PC-3 (cell line): Measurements from ENCODE around the gene FNDC7. TPM values are rescaled to one million over a fixed set of nuclear protein-coding genes. Genes with fewer than 3 reads are reported as not detected.
A peak's percentile ranks its signal among the peaks of the same experiment; 100 is the strongest.

Experiments used
- ATAC-seq: fragments of 200-7000 bp; cut with Tn5 transposase; 2 replicates; pipeline ENCODE4 v1.9.1; 2020; ENCODE audit warnings: mild to moderate bottlenecking, moderate library complexity
- Bru-seq: library from RNA; stranded (reverse); fragments of 400-500 nt; gene quantifications from one replicate; lab custom pipeline; 2021; lab: Mats Ljungman, UMichigan
- BruChase-seq, 2 experiments: library from RNA; stranded (reverse); fragments of 400-500 nt; gene quantifications; one replicate each; lab custom pipeline; 2021; lab: Mats Ljungman, UMichigan
- BruUV-seq: library from RNA; stranded (reverse); fragments of 400-500 nt; replicated peaks from 2 replicates; lab custom pipeline; 2021; lab: Mats Ljungman, UMichigan
- CTCF ChIA-PET: fragments of 300-600 bp; sonication (Branson Sonifier 250); formaldehyde crosslinking; loops from one replicate; lab custom pipeline; 2022; ENCODE audit warnings: antibody characterized with exemption; lab: Charles Lee
- POLR2A ChIA-PET: fragments of 300-600 bp; sonication (Branson Sonifier 250); formaldehyde crosslinking; loops from one replicate; lab custom pipeline; 2022; ENCODE audit warnings: antibody characterized with exemption; ENCODE audit not compliant: unreplicated experiment; lab: Charles Lee
- DNase-seq: peaks from one replicate; pipeline ENCODE4 v3.0.0-alpha.2; 2015
- H2AFZ ChIP-seq: fragments of 300-600 bp; sonication (generic); 2 replicates; pipeline ENCODE4 v1.6.0; 2016; ENCODE audit warnings: antibody characterized with exemption, low read length
- H3F3A ChIP-seq: fragments of 300-600 bp; sonication (generic); one replicate; pipeline ENCODE4 v1.6.0; 2017; ENCODE audit warnings: antibody characterized with exemption, low read length, control low read depth, mild to moderate bottlenecking; ENCODE audit not compliant: unreplicated experiment
- H3K27ac ChIP-seq: fragments of 300-600 bp; sonication (generic); 2 replicates; pipeline ENCODE4 v1.5.1; 2016; ENCODE audit warnings: mild to moderate bottlenecking, low read length
- H3K27me3 ChIP-seq: fragments of 300-600 bp; sonication (generic); 2 replicates; pipeline ENCODE4 v1.6.1; 2016; ENCODE audit warnings: low read length, mixed read lengths
- H3K36me3 ChIP-seq: fragments of 300-600 bp; sonication (generic); 2 replicates; pipeline ENCODE4 v1.6.1; 2016; ENCODE audit warnings: low read depth, mixed run types, low read length, mixed read lengths
- H3K4me1 ChIP-seq: fragments of 300-600 bp; sonication (generic); 2 replicates; pipeline ENCODE4 v1.5.1; 2016; ENCODE audit warnings: low read length; ENCODE audit not compliant: insufficient read depth
- H3K4me2 ChIP-seq: fragments of 300-600 bp; sonication (generic); 2 replicates; pipeline ENCODE4 v1.6.0; 2016; ENCODE audit warnings: low read length
- H3K4me3 ChIP-seq: fragments of 300-600 bp; sonication (generic); 2 replicates; pipeline ENCODE4 v1.5.1; 2016; ENCODE audit warnings: mild to moderate bottlenecking, low read length, mixed read lengths
- H3K79me2 ChIP-seq: fragments of 300-600 bp; sonication (generic); 2 replicates; pipeline ENCODE4 v1.6.1; 2017; ENCODE audit warnings: low read length, mixed read lengths
- H3K9ac ChIP-seq: fragments of 300-600 bp; sonication (generic); 2 replicates; pipeline ENCODE4 v1.6.0; 2016; ENCODE audit warnings: mild to moderate bottlenecking, low read length
- H3K9me2 ChIP-seq: fragments of 300-600 bp; sonication (generic); replicated peaks from 2 replicates; pipeline ENCODE4 v1.6.1; 2016; ENCODE audit warnings: mixed run types, low read length, mixed read lengths
- H3K9me3 ChIP-seq: fragments of 300-600 bp; sonication (generic); 2 replicates; pipeline ENCODE4 v1.6.1; 2016; ENCODE audit warnings: low read length, mixed read lengths
- H4K20me1 ChIP-seq: fragments of 300-600 bp; sonication (generic); 2 replicates; pipeline ENCODE4 v1.6.1; 2016; ENCODE audit warnings: low read length, mixed read lengths
- CTCF ChIP-seq: fragments of 300-600 bp; sonication (generic); conservative IDR thresholded peaks from 2 replicates; pipeline ENCODE4 v1.5.1; 2017; ENCODE audit warnings: antibody characterized with exemption, low read depth, mild to moderate bottlenecking, low read length
- EZH2 ChIP-seq: fragments of 300-600 bp; sonication (generic); IDR thresholded peaks from one replicate; pipeline ENCODE4 v1.6.1; 2017; ENCODE audit warnings: antibody characterized with exemption, mild to moderate bottlenecking, low read length; ENCODE audit not compliant: unreplicated experiment
- EZH2phosphoT487 ChIP-seq: fragments of 300-600 bp; sonication (generic); IDR thresholded peaks from 2 replicates; pipeline ENCODE4 v1.6.1; 2018; ENCODE audit warnings: mild to moderate bottlenecking, antibody characterized with exemption, low read length, borderline replicate concordance
- intact Hi-C: fragments of 100-400 bp; cut with micrococcal nuclease; formaldehyde crosslinking; loops from 2 replicates; pipeline ENCODE4 v1.9.0; 2023
- long read RNA-seq: library from polyadenylated mRNA; unstranded; transcript quantifications from one replicate; pipeline ENCODE4 v2.0.0, GENCODE V29; 2021; ENCODE audit not compliant: unreplicated experiment
- total RNA-seq: library from RNA; depleted of rRNA; stranded (reverse); fragments of >200 nt; gene quantifications from 2 replicates; pipeline ENCODE4 v1.2.3, GENCODE V29; 2014; rRNA removed

The FNDC7 gene, protein sequence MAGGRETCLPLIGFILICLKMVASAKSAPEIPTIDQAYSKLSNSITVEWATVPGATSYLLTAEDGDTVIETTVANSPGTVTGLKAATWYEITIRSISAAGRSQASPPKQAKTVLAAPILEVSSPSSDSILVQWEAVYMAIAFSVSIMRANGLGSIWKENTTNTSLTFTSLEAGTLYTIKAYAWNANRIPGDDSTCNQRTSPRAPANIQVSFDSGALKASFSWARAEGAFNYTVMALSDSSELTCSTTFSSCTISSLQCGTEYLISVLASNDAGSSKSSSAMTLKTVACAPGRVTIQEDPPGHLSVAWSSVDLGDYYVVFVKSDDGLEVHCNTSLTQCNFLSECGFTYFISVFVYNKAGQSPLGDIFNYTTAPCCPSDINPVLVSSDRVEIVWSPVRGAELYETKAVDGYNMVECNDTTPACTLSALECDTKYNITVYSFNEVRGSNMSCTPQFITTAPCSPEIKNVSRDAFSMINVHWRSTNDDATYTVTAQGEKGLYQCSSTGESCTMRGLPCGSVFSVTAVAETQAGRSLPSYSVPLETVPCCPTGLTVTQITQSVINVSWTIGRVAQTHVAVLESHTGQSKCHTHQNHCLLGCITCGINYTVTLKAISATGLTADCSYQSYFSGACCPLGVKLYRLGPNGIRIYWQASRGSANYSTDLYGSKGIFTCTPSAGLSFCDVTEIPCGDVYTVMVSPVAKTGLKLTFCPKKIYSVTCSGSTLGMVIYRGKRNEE
- total RNA-seq (0.63 TPM in 1 of 2 replicates, not detected in the other), Bru-seq, nascent RNA (percentile 21 among the genes with signal in this experiment), BruChase-seq, experiment 1, labeled RNA remaining after a 6-hour chase (percentile 60 among the genes with signal in this experiment), BruChase-seq, experiment 2, labeled RNA remaining after a 2-hour chase (percentile 54 among the genes with signal in this experiment)
- long read RNA-seq = 0 reads

- H3K27me3 ChIP-seq = no peaks in the 10 kb centered on the region
- H3K9me3 ChIP-seq = no peaks in the 10 kb centered on the region
- ChIA-PET POLR2A (no interaction called here), CTCF (no interaction called here)
- H2AFZ ChIP-seq = 0 out of 2 replicates have a peak within 1 kb of the TSS, but pooled peaks have one; percentile 32
- no peaks in the 10 kb centered on the region for H3K79me2 ChIP-seq
- intact Hi-C loops = no loop called here
- H4K20me1 ChIP-seq = no peaks in the 10 kb centered on the region
- TF ChIP-seq CTCF = no peak
- no peak for TF ChIP-seq EZH2phosphoT487
- TF ChIP-seq EZH2 = no peak
- DNase-seq (no peak), ATAC-seq (no peak)
- no peak within 1 kb of the TSS for H3K4me3 ChIP-seq
- no TSS peak for BruUV-seq
- no peak within 1 kb of the TSS for H3K4me2 ChIP-seq
- H3F3A ChIP-seq = no peaks in the 10 kb centered on the region
- no peak within 1 kb of the TSS for H3K9ac ChIP-seq
- H3K36me3 ChIP-seq = no peaks in the 10 kb centered on the region
- H3K27ac ChIP-seq = no peak within 1 kb of the TSS
- H3K9me2 ChIP-seq = no peaks in the 10 kb centered on the region
- no peaks in the 10 kb centered on the region for H3K4me1 ChIP-seq
These were observed at the start of gene FNDC7 for GRCh38 chr1:108712606-108713150. FNDC7 (plus strand) TSS chr1:108712908; CDS start chr1:108712934, 26 bp downstream.

- CTCF ChIA-PET = no interaction called here
- POLR2A ChIA-PET = no interaction called here
These were observed 49.6 kb upstream of the FNDC7 start for GRCh38 chr1:108663074-108663473.

More at GRCh38 chr1:108663074-108663473, 49.6 kb upstream of the FNDC7 start:
- no peaks in the 10 kb centered on the region for H3K9me3 ChIP-seq
- no peak overlapping the region for H2AFZ ChIP-seq
- no peaks in the 10 kb centered on the region for H3K79me2 ChIP-seq
- H3K4me1 ChIP-seq = no peaks in the 10 kb centered on the region
- H3K27me3 ChIP-seq = no peaks in the 10 kb centered on the region
- H3K4me3 ChIP-seq = no peak overlapping the region
- intact Hi-C loops = no loop called here
- H4K20me1 ChIP-seq = no peaks in the 10 kb centered on the region
- TF ChIP-seq EZH2phosphoT487 (no peak), EZH2 (no peak), CTCF (no peak)
- H3K9ac ChIP-seq = no peak overlapping the region
- H3K36me3 ChIP-seq = no peaks in the 10 kb centered on the region
- H3K27ac ChIP-seq = no peak overlapping the region
- DNase-seq (no peak), ATAC-seq (no peak)
- BruUV-seq = no TSS peak
- H3F3A ChIP-seq = no peaks in the 10 kb centered on the region
- no peak overlapping the region for H3K4me2 ChIP-seq
- no peaks in the 10 kb centered on the region for H3K9me2 ChIP-seq
